NCI-H146 (cell line): ENCODE results near the gene CETP.
A peak's percentile ranks its signal among the peaks of the same experiment; 100 is the strongest.

Source experiments
- DNase-seq: peaks from one replicate; lab custom pipeline; 2025; lab: John Stamatoyannopoulos, UW

CETP gene

GRCh38 chr16:56961851-56962281, at the start of gene CETP:
TSS of gene CETP (plus strand) at chr16:56961950. CDS start at chr16:56961980, 30 bp downstream.
- no peak for DNase-seq

GRCh38 chr16:56912746-56913708, 48.7 kb upstream of the CETP start:
- DNase-seq: no peak

GRCh38 chr16:56914896-56915295, 46.9 kb upstream of the CETP start:
- DNase-seq: no peak

- no peak for DNase-seq
Observed at GRCh38 chr16:56915336-56916119, 46.2 kb upstream of the CETP start.

GRCh38 chr16:56916571-56917403, 45.0 kb upstream of the CETP start:
- DNase-seq: no peak

DNA sequence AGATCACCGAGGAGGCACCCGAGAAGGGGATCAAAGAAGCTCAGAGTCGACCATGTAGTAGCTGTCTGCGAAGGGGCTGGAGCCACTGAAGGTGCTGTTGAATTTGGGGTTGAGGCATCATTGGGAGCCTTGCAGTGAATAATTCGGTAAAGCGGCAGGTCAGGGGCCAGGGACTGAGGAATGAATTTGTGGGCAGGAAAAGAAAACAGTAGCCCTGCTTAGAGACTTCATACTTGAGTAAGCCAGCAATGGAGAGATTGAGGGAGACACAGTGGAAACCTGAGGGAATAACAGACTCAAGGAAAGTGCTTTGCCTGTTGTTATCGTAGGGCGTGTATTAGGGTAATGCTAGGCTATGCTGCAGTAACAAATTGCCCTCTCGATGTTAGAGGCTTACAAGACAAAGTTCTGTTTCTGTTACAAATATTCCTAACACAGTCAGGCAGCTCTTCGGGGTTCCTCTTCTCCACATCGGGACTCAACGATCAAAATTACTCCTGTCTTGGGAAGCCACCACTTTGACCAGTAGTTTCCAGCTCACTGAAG, 43.2 kb upstream of the CETP start:
- DNase-seq: no peak

GRCh38 chr16:56919099-56919800, 42.5 kb upstream of the CETP start:
- peak; percentile 42 for DNase-seq

DNA sequence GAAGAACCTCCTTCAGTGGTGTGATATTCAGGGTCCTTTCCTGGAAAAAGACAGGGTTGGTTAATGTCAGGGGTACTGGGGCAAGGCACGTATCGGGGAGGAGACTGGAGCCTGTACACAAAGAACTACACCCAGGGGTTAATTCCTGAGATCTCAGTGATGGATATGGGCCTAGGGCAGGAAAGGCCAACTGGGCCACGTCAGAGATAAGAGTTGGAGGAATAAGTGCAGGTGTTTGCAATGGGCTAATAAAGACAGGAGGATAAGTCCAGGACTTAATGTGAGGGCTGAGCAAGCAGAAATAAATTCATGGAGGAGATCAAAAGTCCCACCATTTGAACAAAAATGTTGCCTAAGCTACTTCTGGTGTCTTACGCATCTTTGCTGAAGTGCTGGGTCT, 40.2 kb upstream of the CETP start:
- DNase-seq: no peak

DNA sequence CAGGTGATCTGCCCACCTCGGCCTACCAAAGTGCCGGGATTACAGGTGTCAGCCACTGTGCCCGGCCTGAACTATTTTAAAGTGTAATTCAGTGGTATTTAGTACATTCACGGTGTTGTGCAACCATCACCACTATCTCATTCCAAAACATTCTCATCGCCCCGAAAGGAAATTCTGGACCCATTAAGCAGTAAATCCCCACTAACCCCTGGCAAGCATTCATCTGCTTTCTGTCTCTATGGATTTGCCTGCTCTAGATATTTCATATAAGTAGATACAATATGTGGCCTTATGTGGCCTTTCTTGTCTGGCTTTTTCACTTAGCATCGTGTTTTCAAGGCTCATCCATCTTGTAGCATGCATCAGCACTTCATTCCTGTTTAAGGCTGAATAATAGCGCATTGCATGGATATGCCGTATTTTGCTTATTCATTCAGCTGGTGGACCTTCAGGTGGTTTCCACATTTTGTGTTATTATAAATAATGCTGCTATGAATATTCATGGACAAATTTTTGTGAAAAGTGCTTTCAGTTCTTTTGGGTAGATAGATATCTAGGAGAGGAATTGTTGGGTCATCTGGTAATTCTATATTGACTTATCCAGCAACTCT, 38.2 kb upstream of the CETP start:
- no peak for DNase-seq

DNA sequence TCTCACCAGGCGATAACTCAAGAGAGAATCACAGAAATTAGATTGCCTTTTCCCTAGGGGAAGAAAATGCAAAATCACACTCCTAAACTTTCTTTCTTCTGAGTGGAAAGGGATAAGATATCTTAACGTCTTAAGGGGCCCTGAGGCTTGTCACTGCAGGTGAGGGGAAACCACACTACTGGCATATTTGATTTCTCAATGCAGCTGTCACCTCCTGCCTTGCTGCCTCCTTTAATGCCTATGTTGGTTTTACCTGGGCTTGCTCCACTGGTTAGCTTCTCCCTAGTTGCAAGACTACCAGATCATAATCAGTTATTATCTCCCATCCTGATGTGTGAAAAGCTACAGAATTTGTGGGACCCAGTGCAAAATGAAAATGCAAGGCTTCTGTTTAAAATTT, 34.3 kb upstream of the CETP start:
- no peak for DNase-seq

DNA sequence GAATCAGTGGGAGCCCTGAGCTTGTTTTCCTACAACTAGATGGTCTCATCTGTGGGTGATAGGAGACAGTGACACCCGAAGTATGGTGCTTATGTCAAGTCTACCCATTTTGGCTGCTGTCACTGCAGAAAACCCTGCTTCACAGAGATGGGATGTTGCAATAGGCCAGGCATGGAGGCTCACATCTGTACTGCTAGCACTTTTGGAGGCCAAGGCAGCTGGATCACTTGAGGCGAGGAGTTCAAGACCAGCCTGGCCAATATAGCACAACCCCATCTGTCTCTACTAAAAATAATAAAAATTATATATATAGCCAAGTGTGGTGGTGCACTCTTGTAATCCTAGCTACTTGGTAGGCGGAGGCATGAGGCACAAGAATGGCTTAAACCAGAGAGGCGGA, 32.1 kb upstream of the CETP start:
- DNase-seq: no peak

DNA sequence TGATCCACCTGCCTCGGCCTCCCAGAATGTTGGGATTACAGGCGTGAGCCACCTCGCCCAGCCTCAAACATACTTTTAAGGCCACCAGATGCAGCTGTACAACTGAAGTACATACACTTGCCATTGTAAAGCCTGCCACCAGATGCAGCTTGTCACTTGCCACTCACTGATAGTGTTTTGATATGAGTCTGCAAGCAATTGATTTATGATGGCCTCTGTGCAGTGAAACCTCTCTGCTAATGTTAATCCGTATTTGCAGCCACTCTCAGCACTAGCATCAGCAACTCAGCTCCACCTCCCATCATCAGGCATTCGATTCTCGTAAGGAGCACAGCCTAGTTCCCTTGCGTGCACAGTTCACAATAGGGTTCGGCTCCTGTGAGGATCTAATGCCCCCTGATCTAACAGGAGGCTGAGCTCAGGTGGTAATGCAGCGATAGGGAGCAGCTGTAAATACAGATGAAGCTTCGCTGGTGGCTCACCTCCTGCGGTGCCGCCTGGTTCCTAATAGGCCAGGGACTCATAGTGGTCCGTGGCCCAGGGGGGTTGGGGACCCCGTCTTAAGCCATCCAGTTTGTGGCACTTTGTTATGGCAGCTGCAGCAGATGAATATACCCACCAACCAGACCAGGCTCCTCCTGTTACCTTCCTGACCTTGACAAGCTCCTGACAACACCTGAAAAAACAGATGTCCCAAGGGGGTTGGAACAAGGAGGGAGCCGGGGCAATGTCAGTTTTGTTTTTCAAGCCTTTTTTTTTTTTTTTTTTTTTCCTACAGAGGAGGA, 31.1 kb upstream of the CETP start:
- peak; percentile 80 for DNase-seq

GRCh38 chr16:56931271-56931891, 30.4 kb upstream of the CETP start:
- DNase-seq: no peak

GRCh38 chr16:56931892-56932720, 29.6 kb upstream of the CETP start, which contains the start of gene HERPUD1:
TSS of gene HERPUD1 (plus strand) at chr16:56932142. CDS start at chr16:56932245, 103 bp downstream.
- peak; percentile 94 for DNase-seq

DNA sequence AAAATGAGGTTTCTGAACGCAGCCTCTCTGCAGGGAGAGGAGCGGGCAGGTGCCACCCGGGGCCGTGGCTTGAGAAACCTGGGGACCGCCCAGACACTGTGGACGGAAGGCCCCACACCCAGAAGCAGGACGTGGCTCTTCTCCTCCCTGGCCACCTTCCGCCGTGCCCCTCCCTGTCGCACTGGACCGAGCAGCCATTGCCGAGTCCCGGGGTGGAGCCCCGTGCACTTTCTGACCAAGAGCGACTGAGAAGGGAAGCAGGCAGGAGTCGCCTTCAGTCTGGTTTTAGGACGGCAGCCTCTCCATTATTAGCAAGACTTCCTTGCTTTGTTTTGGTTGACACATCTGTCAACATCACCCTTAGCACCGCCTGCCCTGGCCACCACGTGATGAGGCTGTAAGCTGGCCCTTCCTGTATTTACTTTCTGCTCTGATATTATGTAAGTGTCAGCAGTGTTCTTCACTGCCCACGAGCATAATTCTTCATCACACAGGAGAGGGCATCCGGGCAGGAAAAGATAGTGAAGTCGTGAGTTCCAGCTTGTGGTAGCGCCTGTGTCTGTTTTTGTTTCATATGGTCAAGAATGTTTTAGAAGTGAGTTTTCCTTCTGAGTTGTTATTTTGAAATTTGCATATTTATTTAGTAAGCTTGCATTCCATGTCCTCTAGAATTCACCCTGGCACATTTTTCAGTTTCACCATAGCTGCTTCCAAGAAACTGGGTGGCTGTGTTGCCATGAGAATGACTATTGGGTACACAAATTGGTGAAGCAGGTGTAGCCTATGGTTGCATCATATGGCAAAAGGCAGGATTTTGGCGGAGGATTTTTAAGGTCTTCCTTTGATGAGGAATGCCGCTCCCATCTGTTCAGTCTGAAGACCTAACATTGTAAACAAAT, 28.8 kb upstream of the CETP start:
- peak; percentile 62 for DNase-seq

GRCh38 chr16:56933828-56934598, 27.7 kb upstream of the CETP start:
- no peak for DNase-seq
